Measurements from ENCODE around the gene CDK18.

CDK18 gene

GRCh38 chr1:205519541-205520131 is 15.2 kb downstream of the CDK18 start (continued):
- no peak for TF ChIP-seq PRDM10 (tag by site-specific recombination; IDR thresholded peaks at IDR 0.05)
- peak; percentile 63; the same call in 1 of the 2 replicates for TF ChIP-seq ZNF660 (tag by site-specific recombination; IDR thresholded peaks at IDR 0.05)
- TF ChIP-seq ZNF37A (tag by site-specific recombination; IDR thresholded peaks at IDR 0.05): no peak
- 0 out of 2 replicates have a peak, but pooled peaks have one; percentile 34 for TF ChIP-seq ZFP69B (tag by site-specific recombination; IDR thresholded peaks at IDR 0.05)
- TF ChIP-seq ZBTB8A (tag by site-specific recombination; IDR thresholded peaks at IDR 0.05): peak; percentile 62
- no peak for TF ChIP-seq ZNF169 (tag by site-specific recombination; IDR thresholded peaks at IDR 0.05)
- TF ChIP-seq ZNF311 (tag by site-specific recombination; IDR thresholded peaks at IDR 0.05; ENCODE audit: borderline replicate concordance): no peak
- TF ChIP-seq KLF16 (tag by site-specific recombination; IDR thresholded peaks at IDR 0.05): no peak
- no peak for TF ChIP-seq ZBTB21 (tag by site-specific recombination; IDR thresholded peaks at IDR 0.05)
- no peak for TF ChIP-seq ZNF19 (tag by site-specific recombination; IDR thresholded peaks at IDR 0.05; ENCODE audit: low read depth)
- no peak; the same call in 1 of the 2 replicates for TF ChIP-seq PRDM6 (tag by site-specific recombination; IDR thresholded peaks at IDR 0.05)
- no peak for TF ChIP-seq GLI4 (tag by site-specific recombination; IDR thresholded peaks at IDR 0.05)
- peak; percentile 94 for TF ChIP-seq KLF17 (tag by site-specific recombination; IDR thresholded peaks at IDR 0.05)
- no peak for TF ChIP-seq TSHZ1 (tag by site-specific recombination; IDR thresholded peaks at IDR 0.05; ENCODE audit: borderline replicate concordance)
- TF ChIP-seq ZNF624 (tag by site-specific recombination; IDR thresholded peaks at IDR 0.05): no peak
- TF ChIP-seq SCRT1 (tag by site-specific recombination; IDR thresholded peaks at IDR 0.05; ENCODE audit: borderline replicate concordance): peak; percentile 93
- peak; percentile 82 for TF ChIP-seq WT1 (tag by site-specific recombination; IDR thresholded peaks at IDR 0.05)
- TF ChIP-seq INSM2 (tag by site-specific recombination; IDR thresholded peaks at IDR 0.05): no peak
- no peak for TF ChIP-seq BCL11B (tag by site-specific recombination; IDR thresholded peaks at IDR 0.05; ENCODE audit: low read depth)
- TF ChIP-seq ZNF202 (tag by site-specific recombination; IDR thresholded peaks at IDR 0.05; ENCODE audit: borderline replicate concordance): no peak
- no peak for TF ChIP-seq MYNN (tag by site-specific recombination; IDR thresholded peaks at IDR 0.05; ENCODE audit: borderline replicate concordance)
- no peak for TF ChIP-seq ZNF596 (tag by site-specific recombination; IDR thresholded peaks at IDR 0.05)
- no peak for TF ChIP-seq ZNF394 (tag by site-specific recombination; IDR thresholded peaks at IDR 0.05; ENCODE audit: borderline replicate concordance)
- TF ChIP-seq ZNF121 (tag by site-specific recombination; IDR thresholded peaks at IDR 0.05): 0 out of 2 replicates have a peak, but pooled peaks have one; percentile 16
- peak; percentile 32; the same call in 1 of the 2 replicates for TF ChIP-seq ZSCAN30 (tag by site-specific recombination; IDR thresholded peaks at IDR 0.05)
- TF ChIP-seq ZNF341 (tag by site-specific recombination; IDR thresholded peaks at IDR 0.05; ENCODE audit: low read depth): peak; percentile 64
- TF ChIP-seq ZNF211 (tag by site-specific recombination; IDR thresholded peaks at IDR 0.05; ENCODE audit: low read depth): no peak
- no peak for TF ChIP-seq ZNF24 (tag by site-specific recombination; IDR thresholded peaks at IDR 0.05)

All from HEK293 (cell line).